Stimulated activated CD4-positive, alpha-beta T cell treated with anti-CD3 and anti-CD28 coated beads, Interleukin-12 subunit alpha, Interleukin-12 subunit beta, amount 100 ng/mL, for 4 hours (primary cell): Measurements from ENCODE around the gene IFT20.
"Not testable (repeated sequence)": the region's sequence is repeated elsewhere in the genome, so short reads cannot be mapped to it uniquely, and the experiment has no call there.

ENCODE experiments used
- DNase-seq: peaks from one replicate; pipeline ENCODE4 v3.0.0-alpha.2; 2020

The IFT20 gene

GRCh38 chr17:28306954-28307401 lies 28.3 kb downstream of the IFT20 start:
- DNase-seq, result no peak

- DNase-seq, result no peak
Observed at GRCh38 chr17:28298449-28298848, 36.8 kb downstream of the IFT20 start.

DNA sequence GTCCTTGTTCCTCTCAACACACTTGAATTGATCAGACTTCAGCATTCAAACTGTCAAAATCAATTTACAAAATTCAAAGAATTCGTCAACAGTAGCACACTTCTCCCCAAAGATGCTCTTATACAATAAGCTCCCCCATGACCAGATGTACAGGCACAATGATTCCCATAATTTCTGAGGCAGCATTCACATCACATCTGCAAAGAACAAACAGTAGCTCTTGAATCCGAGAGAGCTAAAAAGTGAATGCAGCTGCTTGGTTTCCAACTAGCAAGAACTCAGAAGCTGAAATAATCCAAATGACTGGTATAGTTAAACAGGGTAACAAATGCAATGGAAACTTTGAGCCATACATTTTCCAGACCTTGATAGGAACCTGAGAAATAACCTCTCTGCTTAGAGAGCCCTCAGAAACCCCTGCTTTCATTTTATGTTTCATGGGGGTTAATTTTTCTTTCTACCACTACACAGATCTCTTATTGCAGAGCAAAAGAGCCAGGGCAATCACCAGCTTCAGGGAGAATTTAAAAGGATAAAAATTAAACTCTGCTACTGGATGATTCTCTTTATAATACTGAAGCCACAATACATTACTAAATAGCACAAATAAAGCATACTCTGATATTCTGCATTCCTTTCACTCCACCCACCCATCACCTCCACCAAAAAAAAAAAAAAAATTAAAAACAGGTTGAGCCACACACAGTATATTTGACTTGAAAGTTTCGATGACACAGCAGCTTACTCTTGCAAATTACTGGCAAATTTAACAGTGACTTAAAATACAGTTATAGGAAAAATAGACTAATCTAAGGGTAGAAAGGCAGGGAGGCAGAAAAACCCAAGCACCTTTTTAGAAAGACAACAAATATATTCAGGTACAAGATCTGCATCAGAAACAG lies 39.3 kb downstream of the IFT20 start:
- no peak for DNase-seq

GRCh38 chr17:28293994-28294393 lies 41.3 kb downstream of the IFT20 start:
- DNase-seq, result no peak

- DNase-seq, result not testable (repeated sequence)
Observed at GRCh38 chr17:28292878-28293277, 42.4 kb downstream of the IFT20 start.

GRCh38 chr17:28291780-28292330 lies 43.4 kb downstream of the IFT20 start:
- no peak for DNase-seq

- DNase-seq, result no peak
Observed at GRCh38 chr17:28290703-28291102, 44.6 kb downstream of the IFT20 start.

DNA sequence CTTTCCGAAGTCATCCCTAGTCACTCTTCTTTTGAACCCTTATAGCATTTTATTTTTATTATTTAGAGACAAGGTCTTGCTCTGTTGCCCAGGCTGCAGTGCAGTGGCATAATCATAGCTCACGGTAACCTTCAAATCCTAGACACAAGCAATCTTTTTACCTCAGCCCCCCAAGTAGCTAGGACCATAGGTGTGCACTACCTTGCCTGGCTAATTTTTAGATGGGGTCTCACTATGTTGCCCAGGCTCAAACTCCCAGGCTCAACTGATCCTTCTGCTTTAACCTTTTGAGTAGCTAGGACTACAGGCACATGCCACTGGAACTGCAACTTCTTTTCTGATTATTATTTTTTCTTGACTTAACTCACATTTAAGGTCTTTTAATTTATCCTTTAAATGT lies 49.3 kb downstream of the IFT20 start:
- no peak for DNase-seq

- no peak for DNase-seq
Observed at GRCh38 chr17:28282596-28282995, 52.7 kb downstream of the IFT20 start.

DNA sequence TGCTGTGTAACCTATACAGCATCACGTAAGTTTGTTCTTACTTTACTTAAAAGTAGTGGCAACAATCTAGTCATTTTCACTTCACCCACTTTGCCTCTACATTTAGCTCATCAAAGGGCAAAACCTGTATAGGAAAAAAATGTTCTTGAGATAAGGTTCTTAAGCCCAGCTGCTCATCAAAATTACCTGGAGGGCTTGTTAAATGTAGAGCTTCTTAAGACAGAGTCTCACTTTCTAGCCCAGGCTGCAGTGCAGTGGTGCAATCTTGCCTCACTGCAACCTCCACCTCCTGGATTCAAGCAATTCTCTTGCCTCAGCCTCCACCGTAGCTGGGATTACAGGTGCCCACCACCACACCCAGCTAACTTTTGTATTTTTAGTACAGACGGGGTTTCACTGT lies 54.4 kb downstream of the IFT20 start:
- no peak for DNase-seq

DNA sequence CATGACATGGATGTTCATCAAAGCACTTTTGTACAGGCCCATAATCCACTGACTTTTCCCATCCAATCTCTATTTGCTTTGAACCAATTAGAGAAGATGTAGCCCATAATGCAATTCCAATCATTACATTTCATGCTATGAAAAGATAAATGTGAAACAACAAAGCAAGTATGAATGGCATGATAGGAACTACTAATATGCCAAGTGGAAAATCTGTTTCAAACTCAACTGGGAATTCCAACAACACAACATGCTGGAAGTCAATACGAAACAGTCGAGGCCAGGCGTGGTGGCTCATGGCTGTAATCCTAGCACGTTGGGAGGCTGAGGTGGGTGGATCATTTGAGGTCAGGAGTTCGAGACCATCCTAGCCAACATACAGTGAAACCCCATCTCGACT lies 55.9 kb downstream of the IFT20 start:
- DNase-seq, result no peak
